Right atrium auricular region (tissue), 2 donors: ENCODE measurements around the gene SORL1. TPM values are rescaled to one million over a fixed set of nuclear protein-coding genes. Genes with fewer than 3 reads are reported as not detected.

ENCODE experiments used
- DNase-seq: peaks from one replicate; pipeline ENCODE4 v3.0.0-alpha.2; 2019; ENCODE audit warnings: low spot score
- H3K27ac ChIP-seq, 2 donors: fragments of 200-600 bp; sonication (generic); 1 replicate in 1 of 2; 2 replicates in 1 of 2; pipeline ENCODE4 v1.5.1; 2016 to 2019
- H3K27me3 ChIP-seq, 2 donors: fragments of 200-600 bp; sonication (generic); one replicate each; pipeline versions ENCODE4 v1.5.1 to v1.6.0; 2017 to 2019
- H3K36me3 ChIP-seq: fragments of 200-600 bp; sonication (generic); one replicate; pipeline ENCODE4 v1.5.1; 2016
- H3K4me1 ChIP-seq, 2 donors: fragments of 200-600 bp; sonication (generic); one replicate each; pipeline versions ENCODE4 v1.5.1 to v1.6.0; 2017 to 2019
- H3K4me3 ChIP-seq, 2 donors: fragments of 200-600 bp; sonication (generic); 1 replicate in 1 of 2; 2 replicates in 1 of 2; pipeline ENCODE4 v1.5.1; 2017 to 2019; ENCODE audit warnings: mild to moderate bottlenecking in 1 of 2, moderate library complexity in 1 of 2
- H3K9me3 ChIP-seq, 2 donors: fragments of 200-600 bp; sonication (generic); one replicate each; pipeline ENCODE4 v1.5.1; 2019
- CTCF ChIP-seq, 2 donors: fragments of 200-600 bp; sonication (generic); IDR thresholded peaks; one replicate each; pipeline ENCODE4 v1.5.1; 2019; ENCODE audit warnings: antibody characterized with exemption in 2 of 2
- total RNA-seq, 2 donors: library from RNA; depleted of rRNA; stranded (reverse); fragments of >200 nt; gene quantifications; one replicate each; pipeline ENCODE4 v1.1.0, GENCODE V29; 2016

The SORL1 gene
- total RNA-seq, 2 donors from 2014 or later: 6.4 to 7.5 TPM

GRCh38 chr11:121551463-121551862, 99.3 kb downstream of the SORL1 start:
- Histone ChIP-seq H3K4me3 (no peak overlapping the region), H3K27ac (no peak overlapping the region), H3K9me3 (no peaks in the 10 kb centered on the region), H3K27me3 (no peaks in the 10 kb centered on the region), H3K36me3 (no peaks in the 10 kb centered on the region), H3K4me1 (no peaks in the 10 kb centered on the region)
- no peak for TF ChIP-seq CTCF (IDR thresholded peaks at IDR 0.05)
- DNase-seq: no peak

- no peaks in the 10 kb centered on the region for H3K36me3 ChIP-seq
- H3K4me3 ChIP-seq: no peak overlapping the region
- H3K4me1 ChIP-seq: no peaks in the 10 kb centered on the region
- H3K27ac ChIP-seq: no peak overlapping the region
- TF ChIP-seq CTCF (IDR thresholded peaks at IDR 0.05): no peak
- no peaks in the 10 kb centered on the region for H3K27me3 ChIP-seq
- DNase-seq: peak; percentile 9
- no peaks in the 10 kb centered on the region for H3K9me3 ChIP-seq
Measured at GRCh38 chr11:121552154-121552553, 100.0 kb downstream of the SORL1 start.

- H3K27me3 ChIP-seq: no peaks in the 10 kb centered on the region
- H3K4me3 ChIP-seq: no peak overlapping the region
- TF ChIP-seq CTCF (IDR thresholded peaks at IDR 0.05): no peak
- H3K27ac ChIP-seq: no peak overlapping the region
- H3K9me3 ChIP-seq: no peaks in the 10 kb centered on the region
- no peaks in the 10 kb centered on the region for H3K4me1 ChIP-seq
- DNase-seq: peak; percentile 13
- no peaks in the 10 kb centered on the region for H3K36me3 ChIP-seq
Measured at GRCh38 chr11:121552644-121553043, 100.5 kb downstream of the SORL1 start.

- H3K4me1 ChIP-seq: no peaks in the 10 kb centered on the region
- H3K27me3 ChIP-seq: no peaks in the 10 kb centered on the region
- H3K36me3 ChIP-seq: no peaks in the 10 kb centered on the region
- no peaks in the 10 kb centered on the region for H3K9me3 ChIP-seq
- no peak for TF ChIP-seq CTCF (IDR thresholded peaks at IDR 0.05)
- DNase-seq: no peak
- H3K4me3 ChIP-seq: no peak overlapping the region
- H3K27ac ChIP-seq: no peak overlapping the region
Measured at GRCh38 chr11:121553389-121553788, 101.3 kb downstream of the SORL1 start.

GRCh38 chr11:121553806-121554205, 101.7 kb downstream of the SORL1 start:
- H3K36me3 ChIP-seq: no peaks in the 10 kb centered on the region
- no peak for DNase-seq
- H3K4me3 ChIP-seq: no peak overlapping the region
- no peak for TF ChIP-seq CTCF (IDR thresholded peaks at IDR 0.05)
- no peaks in the 10 kb centered on the region for H3K9me3 ChIP-seq
- H3K4me1 ChIP-seq: no peaks in the 10 kb centered on the region
- H3K27ac ChIP-seq: no peak overlapping the region
- no peaks in the 10 kb centered on the region for H3K27me3 ChIP-seq

- no peak for TF ChIP-seq CTCF (IDR thresholded peaks at IDR 0.05)
- H3K36me3 ChIP-seq: no peaks in the 10 kb centered on the region
- no peaks in the 10 kb centered on the region for H3K4me1 ChIP-seq
- no peaks in the 10 kb centered on the region for H3K27me3 ChIP-seq
- no peak for DNase-seq
- no peaks in the 10 kb centered on the region for H3K9me3 ChIP-seq
- H3K4me3 ChIP-seq: no peak overlapping the region
- H3K27ac ChIP-seq: no peak overlapping the region
Measured at GRCh38 chr11:121554552-121554951, 102.4 kb downstream of the SORL1 start.
